ENCODE measurements around the gene ARHGAP8.

The ARHGAP8 gene

GRCh38 chr22:44865193-44866057, 113.0 kb downstream of the ARHGAP8 start:
- DNase-seq, result no peak

GRCh38 chr22:44869196-44869595, 116.8 kb downstream of the ARHGAP8 start:
- no peak for DNase-seq

- peak; percentile 38 for DNase-seq
These were observed 117.6 kb downstream of the ARHGAP8 start for GRCh38 chr22:44870021-44870420.

GRCh38 chr22:44871782-44872181, 119.4 kb downstream of the ARHGAP8 start:
- no peak for DNase-seq

GRCh38 chr22:44876921-44877320, 124.5 kb downstream of the ARHGAP8 start:
- no peak for DNase-seq

GRCh38 chr22:44878483-44879300, 126.3 kb downstream of the ARHGAP8 start:
- no peak for DNase-seq

GRCh38 chr22:44879301-44879680, 126.9 kb downstream of the ARHGAP8 start:
- DNase-seq, result no peak

GRCh38 chr22:44880610-44881290, 128.4 kb downstream of the ARHGAP8 start:
- no peak for DNase-seq

GRCh38 chr22:44881624-44882023, 129.2 kb downstream of the ARHGAP8 start:
- DNase-seq, result no peak

- no peak for DNase-seq
These were observed 130.0 kb downstream of the ARHGAP8 start for GRCh38 chr22:44882226-44882905.

GRCh38 chr22:44883011-44883421, 130.6 kb downstream of the ARHGAP8 start:
- no peak for DNase-seq

GRCh38 chr22:44884562-44884961, 132.2 kb downstream of the ARHGAP8 start:
- DNase-seq, result no peak

- DNase-seq, result no peak
These were observed 132.8 kb downstream of the ARHGAP8 start for GRCh38 chr22:44884968-44885805.

GRCh38 chr22:44885806-44886360, 133.5 kb downstream of the ARHGAP8 start:
- no peak for DNase-seq

- DNase-seq, result no peak
These were observed 135.6 kb downstream of the ARHGAP8 start for GRCh38 chr22:44887941-44888366.

GRCh38 chr22:44888491-44889254, 136.3 kb downstream of the ARHGAP8 start:
- no peak for DNase-seq

- no peak for DNase-seq
These were observed 137.0 kb downstream of the ARHGAP8 start for GRCh38 chr22:44889255-44889878.

- DNase-seq, result no peak
These were observed 138.3 kb downstream of the ARHGAP8 start for GRCh38 chr22:44890416-44891292.

- no peak for DNase-seq
These were observed 138.9 kb downstream of the ARHGAP8 start for GRCh38 chr22:44891293-44891747.
